T-helper 1 cell treated with Interleukin-12 subunit alpha and Interleukin-12 subunit beta and Interleukin-4 antibody, amounts not matched to agents 30 ng/mL and 1 ng/mL, for 36 hours (primary cell): ENCODE data around the gene AP1M1. TPM values are rescaled to one million over a fixed set of nuclear protein-coding genes. Genes with fewer than 3 reads are reported as not detected.

Source experiments
- intact Hi-C: fragments of 100-400 bp; cut with micrococcal nuclease; formaldehyde crosslinking; loops from one replicate; pipeline ENCODE4 v1.15.1; 2024
- total RNA-seq: library from RNA; stranded (reverse); gene quantifications from 2 replicates; pipeline ENCODE4 v1.2.3, GENCODE V29; 2022

AP1M1 gene
- total RNA-seq, 1 donor from 2014 or later = 142 TPM

DNA sequence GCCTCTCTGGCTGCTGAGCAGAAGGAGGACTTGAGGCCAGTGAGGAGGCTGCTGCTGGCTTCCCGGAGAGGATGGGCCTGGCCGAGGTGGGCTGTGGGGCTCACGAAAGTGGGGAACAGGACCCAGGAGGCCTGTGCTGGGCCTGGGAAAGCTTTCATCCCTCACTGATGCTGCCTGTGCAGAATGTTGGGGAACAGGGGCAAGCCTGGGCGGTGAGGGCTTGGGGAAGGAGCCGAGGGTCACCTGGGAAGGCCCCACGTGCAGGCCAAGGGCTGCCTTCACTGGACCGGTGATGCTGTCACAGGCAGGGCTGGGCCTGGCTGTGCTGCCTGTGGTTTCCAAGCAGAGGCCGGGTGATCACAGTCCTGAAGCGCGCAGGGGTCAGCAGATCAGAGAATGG, 9.4 kb downstream of the AP1M1 start:
- intact Hi-C loops = no loop called here

DNA sequence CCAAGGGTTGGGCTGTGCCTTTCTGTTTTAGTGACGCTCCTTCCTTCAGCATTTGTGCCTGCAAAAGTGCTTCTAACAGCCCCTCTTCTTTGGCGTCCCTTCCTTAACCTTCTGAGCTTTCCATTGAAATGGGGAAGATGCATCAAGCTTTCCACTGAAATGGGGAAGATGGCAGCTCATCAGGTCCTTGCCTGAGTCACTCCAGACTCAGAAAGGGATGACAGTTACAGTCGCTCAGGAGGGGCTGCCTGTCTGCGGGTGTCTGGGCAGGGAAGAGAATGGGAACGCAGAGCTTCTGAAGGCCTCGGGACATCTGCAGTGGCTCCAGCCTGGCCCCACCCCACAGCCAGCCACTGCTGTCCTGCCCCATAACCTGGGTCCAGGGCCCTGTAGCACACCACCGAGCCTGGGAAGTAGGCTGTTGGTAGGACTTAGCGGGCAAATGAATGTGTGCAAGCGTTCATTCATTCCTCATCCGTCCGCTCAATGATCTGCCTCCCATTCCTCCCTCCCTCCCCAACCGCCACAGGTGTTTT, 9.8 kb downstream of the AP1M1 start:
- intact Hi-C loops = no loop called here

DNA sequence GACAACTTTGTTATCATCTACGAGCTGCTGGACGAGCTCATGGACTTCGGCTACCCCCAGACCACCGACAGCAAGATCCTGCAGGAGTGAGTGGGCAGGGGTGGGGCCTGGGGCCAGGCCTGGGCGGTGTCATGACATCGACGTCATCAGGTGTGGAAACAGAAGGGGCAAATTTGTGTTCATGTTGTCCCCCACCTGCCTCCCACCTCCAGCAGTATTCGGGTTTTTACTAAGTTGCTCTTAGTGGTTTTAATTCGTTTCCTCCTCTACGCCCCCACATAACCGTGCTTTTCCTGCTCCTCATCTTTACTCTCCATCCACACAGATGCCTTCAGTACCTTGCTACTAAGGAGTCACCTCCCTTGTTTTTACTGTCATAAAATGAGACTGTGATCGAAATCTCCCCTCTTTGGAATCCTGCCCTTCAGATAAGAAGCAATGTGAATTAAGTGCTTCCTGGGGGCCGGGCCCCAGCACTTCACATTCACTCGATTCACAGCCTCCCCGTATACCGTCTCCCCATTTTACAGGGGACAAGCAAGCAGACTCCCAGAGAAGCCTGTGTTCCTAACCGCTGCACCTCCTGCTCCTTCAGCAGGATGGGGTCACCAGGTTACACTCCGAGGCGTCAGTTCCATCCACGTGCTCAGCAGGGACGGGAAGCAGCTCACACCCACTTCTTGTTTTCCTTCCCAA, 10.5 kb downstream of the AP1M1 start:
- intact Hi-C loops = no loop called here

- intact Hi-C loops = no loop called here
Measured at GRCh38 chr19:16208847-16209665, 11.3 kb downstream of the AP1M1 start.

GRCh38 chr19:16210168-16210567, 12.5 kb downstream of the AP1M1 start:
- intact Hi-C loops = no loop called here

- intact Hi-C loops = no loop called here
Measured at GRCh38 chr19:16213076-16213475, 15.4 kb downstream of the AP1M1 start.

- intact Hi-C loops = no loop called here
Measured at GRCh38 chr19:16216744-16217670, 19.3 kb downstream of the AP1M1 start.

DNA sequence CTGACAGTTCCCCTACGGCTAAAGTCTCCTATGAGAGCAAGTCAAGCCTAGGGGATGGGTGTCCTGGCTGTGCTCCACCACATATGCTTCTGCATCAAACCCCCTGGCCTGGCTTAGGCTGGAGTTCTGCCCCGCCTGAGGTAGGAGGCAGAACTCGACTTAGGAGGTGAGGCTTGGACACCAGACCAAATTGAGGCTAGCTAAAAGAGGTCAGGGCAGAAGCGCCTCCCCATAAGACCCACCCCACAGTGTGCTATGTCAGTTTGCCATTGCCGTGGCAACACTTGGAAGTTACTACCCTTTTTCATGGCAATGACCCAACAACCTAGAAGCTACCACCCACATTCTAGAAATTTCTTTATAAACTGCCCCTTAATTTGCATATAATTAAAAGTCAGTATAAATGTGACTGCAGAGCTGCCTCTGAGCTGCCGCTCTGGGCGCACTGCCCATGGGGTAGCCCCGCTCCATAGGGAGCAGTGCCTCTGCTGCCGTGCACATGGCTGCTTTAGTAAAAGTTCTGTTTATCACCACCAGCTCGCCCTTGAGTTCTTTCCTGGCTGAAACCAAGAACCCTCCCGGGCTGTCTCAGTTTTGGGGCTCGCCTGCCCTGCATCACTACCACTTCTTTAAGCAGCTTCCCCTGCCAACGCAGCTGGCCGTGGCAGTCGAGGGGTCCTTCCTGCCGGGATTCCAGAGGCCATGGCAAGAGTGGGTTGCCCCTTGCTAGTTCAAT, 20.2 kb downstream of the AP1M1 start:
- intact Hi-C loops = no loop called here

- intact Hi-C loops = no loop called here
Measured at GRCh38 chr19:16218851-16219250, 21.1 kb downstream of the AP1M1 start.

DNA sequence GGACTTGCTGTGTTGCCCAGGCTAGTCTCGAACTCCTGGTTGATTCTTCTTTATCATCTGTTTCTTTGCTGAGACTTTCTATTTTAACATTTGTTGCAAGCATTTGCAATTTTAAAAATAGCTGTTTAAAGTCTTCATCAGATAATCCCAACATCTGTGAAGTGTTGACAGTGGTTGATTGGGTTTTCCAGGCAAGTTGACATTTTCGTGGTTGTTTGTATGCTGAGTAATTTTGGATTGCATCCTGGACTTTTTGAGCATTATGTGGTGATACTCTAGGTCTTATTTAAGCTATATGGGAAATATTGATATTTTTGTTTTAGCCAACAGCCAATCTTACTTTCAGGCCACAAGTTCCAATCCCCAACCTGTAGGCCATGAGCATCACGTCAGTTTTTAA, 25.1 kb downstream of the AP1M1 start:
- intact Hi-C loops = no loop called here

GRCh38 chr19:16223746-16224145, 26.0 kb downstream of the AP1M1 start:
- intact Hi-C loops = no loop called here

DNA sequence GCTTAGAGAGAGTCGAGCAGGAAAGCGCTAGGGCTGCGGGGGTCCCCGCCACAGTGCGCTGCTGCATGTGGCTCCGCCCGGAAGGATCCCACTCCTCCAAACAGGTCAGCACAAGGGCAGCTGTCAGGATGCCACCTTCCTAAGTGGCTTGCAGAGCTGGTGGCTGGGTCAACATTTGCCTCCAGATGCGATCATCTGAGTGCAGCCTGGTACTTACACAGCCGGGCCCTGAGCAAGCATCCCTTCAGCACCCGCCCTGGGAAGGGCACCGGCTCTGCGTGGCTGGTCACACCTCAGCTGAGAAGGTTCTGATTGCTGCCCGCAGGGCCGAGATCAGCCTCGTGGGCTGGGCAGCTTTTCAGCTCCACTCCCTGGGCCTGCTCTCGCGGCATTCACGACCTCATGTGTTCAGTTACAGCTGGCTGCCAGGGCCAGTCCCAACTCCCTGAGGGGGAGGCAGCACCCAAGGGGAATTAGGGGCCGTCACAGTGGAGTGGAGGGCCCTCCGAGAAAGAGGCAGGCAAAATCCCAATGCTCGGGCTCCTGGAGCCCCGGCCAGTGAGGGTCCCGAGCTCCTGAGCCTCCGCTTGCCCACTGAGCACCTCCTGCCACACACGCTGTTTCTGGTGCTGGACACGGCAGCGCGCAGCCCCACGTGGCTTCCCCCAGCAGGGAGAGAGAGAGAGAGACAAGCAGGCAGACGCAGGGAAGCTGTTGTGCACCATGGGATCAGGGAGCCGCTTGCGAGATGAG, 26.8 kb downstream of the AP1M1 start:
- intact Hi-C loops = no loop called here

DNA sequence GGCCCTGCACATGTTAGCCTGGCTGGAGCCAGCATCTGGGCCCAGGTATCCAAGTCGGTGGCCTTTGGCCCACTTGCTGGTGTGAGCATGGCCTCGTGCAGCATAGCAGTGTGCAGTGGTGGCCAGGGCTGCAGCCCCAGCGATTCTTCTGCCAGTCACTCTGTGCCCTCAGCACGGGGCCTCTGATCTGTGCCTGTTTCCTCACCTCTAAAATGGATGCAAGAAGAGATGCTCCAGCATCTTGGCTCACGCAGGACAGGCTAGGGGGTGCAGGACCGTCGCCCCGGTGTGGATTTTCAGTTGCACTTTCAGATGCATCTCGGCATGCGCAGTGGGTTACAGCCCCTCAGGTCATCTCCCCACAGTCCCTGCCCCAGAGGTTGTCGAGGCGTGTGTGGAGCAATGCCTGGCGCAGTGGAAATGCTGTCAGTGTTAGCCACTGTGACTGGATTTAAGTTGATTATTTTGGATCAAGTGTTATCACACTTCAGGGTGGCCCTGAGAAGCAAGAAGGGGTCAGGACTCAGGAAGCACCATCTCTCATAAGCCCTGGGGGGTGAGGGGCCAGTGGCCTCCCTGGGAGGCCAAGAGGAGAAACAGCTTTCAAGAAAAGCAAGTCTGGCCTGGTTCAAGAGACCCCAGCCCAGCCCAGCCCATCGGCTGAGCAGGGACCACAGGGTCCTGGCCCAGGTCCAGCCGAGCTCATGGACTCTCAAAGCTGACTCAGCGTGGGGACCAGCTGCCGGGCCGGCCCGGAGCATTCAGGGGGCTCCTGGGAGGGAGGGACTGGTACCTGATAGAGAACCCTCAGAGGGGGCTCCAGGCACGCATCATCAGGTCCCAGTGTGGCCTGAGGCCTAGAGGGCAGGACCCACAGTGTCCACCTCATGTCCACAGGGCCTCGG, 27.8 kb downstream of the AP1M1 start:
- intact Hi-C loops = no loop called here

- intact Hi-C loops = no loop called here
Measured at GRCh38 chr19:16226184-16226591, 28.5 kb downstream of the AP1M1 start.

DNA sequence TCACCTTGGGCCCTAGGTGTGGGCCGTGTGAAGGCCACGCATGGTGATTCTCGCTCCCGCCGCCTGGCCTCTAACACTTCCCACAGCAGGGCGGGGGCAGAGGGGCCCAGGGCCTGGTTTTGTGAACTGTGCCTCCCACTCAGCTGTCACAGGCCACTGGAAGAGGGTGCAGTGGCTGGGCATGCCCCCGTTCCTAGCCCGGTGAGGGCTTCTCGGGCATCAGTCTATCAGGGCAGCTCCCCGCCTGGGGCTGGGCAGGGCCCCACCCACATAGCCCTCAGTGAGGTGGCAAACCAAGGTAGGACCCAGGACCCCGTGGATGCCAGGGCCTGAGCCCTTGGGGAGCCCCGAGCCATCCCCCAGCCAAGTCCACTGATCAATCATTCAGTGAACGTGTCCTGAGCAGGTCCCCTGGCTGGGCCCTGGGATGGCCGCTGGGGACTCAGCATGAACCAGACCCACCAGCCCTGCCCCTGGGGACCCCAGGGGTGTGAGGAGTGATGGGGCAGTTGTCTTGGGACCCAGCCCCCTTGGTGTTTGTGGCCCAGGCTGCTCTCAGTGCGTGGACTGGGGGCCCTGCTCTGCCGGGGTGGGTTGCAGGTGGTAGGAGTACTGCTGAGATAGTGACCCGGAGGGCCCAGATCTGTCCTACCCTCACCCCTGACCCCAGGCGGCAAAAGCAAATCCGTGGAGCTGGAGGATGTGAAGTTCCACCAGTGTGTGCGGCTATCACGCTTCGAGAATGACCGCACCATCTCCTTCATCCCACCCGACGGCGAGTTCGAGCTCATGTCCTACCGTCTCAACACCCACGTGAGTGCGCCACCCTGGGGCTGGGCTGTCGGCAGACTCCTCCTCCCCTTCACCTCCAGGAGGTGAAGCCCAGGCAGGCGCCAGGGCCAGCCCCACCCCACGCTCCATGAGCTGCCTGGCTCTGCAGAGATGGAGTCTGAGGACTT, 29.4 kb downstream of the AP1M1 start:
- intact Hi-C loops = no loop called here

DNA sequence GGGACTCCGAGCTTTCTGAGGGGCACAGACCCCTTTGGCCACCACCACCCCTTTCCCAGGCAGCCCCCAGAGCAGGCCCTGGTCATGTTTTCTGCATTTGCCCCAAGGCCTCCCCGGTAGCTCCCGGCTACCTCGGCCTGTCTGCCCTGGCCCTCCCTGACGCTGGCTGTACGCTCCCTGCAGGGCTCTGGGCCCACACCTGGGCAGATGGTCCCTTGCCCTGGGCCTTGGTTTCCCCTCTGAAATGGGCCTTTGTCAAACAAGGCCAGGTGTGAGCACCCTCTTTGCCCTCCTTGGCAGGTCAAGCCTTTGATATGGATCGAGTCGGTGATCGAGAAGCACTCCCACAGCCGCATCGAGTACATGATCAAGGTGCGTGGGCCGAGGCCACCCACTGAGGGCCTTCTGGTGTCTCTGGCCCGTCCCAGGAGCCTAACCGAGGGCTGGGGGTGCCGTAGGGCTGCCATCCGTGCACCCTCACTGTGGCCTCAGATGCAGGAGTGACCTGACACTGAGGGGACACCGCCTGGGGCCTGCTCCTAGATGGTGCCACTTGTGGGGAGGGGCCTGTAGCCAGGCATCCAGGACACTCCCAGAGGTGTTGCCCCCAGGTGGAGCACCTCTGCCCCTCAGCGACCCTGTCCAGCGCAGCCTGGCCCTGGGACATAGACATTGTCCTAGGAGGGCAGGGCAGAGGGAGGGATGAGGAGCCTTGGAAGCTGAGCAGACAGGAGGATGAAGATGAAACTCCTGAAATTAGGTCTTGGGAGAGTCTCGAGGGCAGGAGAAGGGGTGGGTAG, 30.3 kb downstream of the AP1M1 start:
- intact Hi-C loops = no loop called here
